OCI-LY3 (cell line): ENCODE measurements around the gene FAM135A.

ENCODE experiments used
- H2AFZ ChIP-seq: fragments of 200-600, 300-600 bp; shearing (Covaris generic); 2 replicates; pipeline ENCODE4 v1.6.0; 2014; ENCODE audit warnings: antibody characterized with exemption, low read depth, low read length
- H3K27ac ChIP-seq: fragments of 200-600, 300-600 bp; sonication (generic); 2 replicates; pipeline ENCODE4 v1.5.1; 2014; ENCODE audit warnings: mild to moderate bottlenecking, low read length, moderate library complexity, mixed read lengths
- H3K27me3 ChIP-seq: fragments of 200-600, 300-600 bp; sonication (generic); 2 replicates; pipeline ENCODE4 v1.6.1; 2014; ENCODE audit warnings: low read depth, low read length, mixed read lengths
- H3K36me3 ChIP-seq: fragments of 200-600, 300-600 bp; sonication (generic); replicated peaks from 2 replicates; pipeline ENCODE3; 2014; ENCODE audit warnings: low read depth, low read length, mixed read lengths
- H3K4me1 ChIP-seq: fragments of 300-600, 200-600 bp; sonication (generic); 2 replicates; pipeline ENCODE4 v1.6.1; 2014; ENCODE audit warnings: low read length, mixed read lengths
- H3K4me2 ChIP-seq: fragments of 200-600, 300-600 bp; sonication (generic); 2 replicates; pipeline ENCODE4 v1.6.1; 2014; ENCODE audit warnings: low read length, mixed read lengths
- H3K4me3 ChIP-seq: fragments of 300-600, 200-600 bp; sonication (generic); 2 replicates; pipeline ENCODE4 v1.5.1; 2014; ENCODE audit warnings: antibody characterized with exemption, mild to moderate bottlenecking, low read length, moderate library complexity
- H3K79me2 ChIP-seq: fragments of 300-600, 200-600 bp; shearing (Covaris generic); 2 replicates; pipeline ENCODE4 v1.6.1; 2014; ENCODE audit warnings: mild to moderate bottlenecking, low read length, mixed read lengths
- H3K9ac ChIP-seq: fragments of 300-600, 200-600 bp; shearing (Covaris generic); 2 replicates; pipeline ENCODE4 v1.6.0; 2014; ENCODE audit warnings: mild to moderate bottlenecking, low read length, moderate library complexity
- H3K9me3 ChIP-seq: fragments of 200-600, 300-600 bp; shearing (Covaris generic); 2 replicates; pipeline ENCODE4 v1.6.1; 2014; ENCODE audit warnings: low read length, mixed read lengths; ENCODE audit not compliant: insufficient read depth
- H4K20me1 ChIP-seq: fragments of 200-600, 300-600 bp; sonication (generic); 2 replicates; pipeline ENCODE4 v1.6.1; 2016; ENCODE audit warnings: low read length, mixed read lengths; ENCODE audit not compliant: insufficient read depth
- CTCF ChIP-seq: fragments of 200-600, 300-600 bp; sonication (generic); IDR thresholded peaks from 2 replicates; pipeline ENCODE4 v1.5.1; 2014; ENCODE audit warnings: antibody characterized with exemption, low read length, low read depth
- EZH2phosphoT487 ChIP-seq: fragments of 200-600 bp; shearing (Covaris generic); IDR thresholded peaks from 2 replicates; pipeline ENCODE4 v1.6.1; 2018; ENCODE audit warnings: antibody characterized with exemption, mixed run types, low read depth

FAM135A gene

GRCh38 chr6:70414813-70415212 is 1.5 kb downstream of the FAM135A start:
- H3K4me3 ChIP-seq: peak overlapping the region; percentile 82
- H3K27ac ChIP-seq: 0 out of 2 replicates have a peak overlapping the region, but pooled peaks have one; percentile 6
- no peak overlapping the region for H2AFZ ChIP-seq

GRCh38 chr6:70415247-70415646 is 1.9 kb downstream of the FAM135A start:
- H3K9ac ChIP-seq: peak overlapping the region; percentile 80; the same call in 1 of the 2 replicates
- H3K4me1 ChIP-seq: peaks cover 22% of the 10 kb centered on the region
- H3K79me2 ChIP-seq: peaks cover 69% of the 10 kb centered on the region
- H3K4me3 ChIP-seq: peak overlapping the region; percentile 82
- no peaks in the 10 kb centered on the region for H3K9me3 ChIP-seq
- TF ChIP-seq EZH2phosphoT487: no peak
- TF ChIP-seq CTCF: no peak
- no peak overlapping the region for H2AFZ ChIP-seq
- H3K36me3 ChIP-seq: peaks cover 25% of the 10 kb centered on the region
- 0 out of 2 replicates have a peak, but pooled peaks cover 17% of the 10 kb centered on the region for H4K20me1 ChIP-seq
- 0 out of 2 replicates have a peak overlapping the region, but pooled peaks have one; percentile 6 for H3K27ac ChIP-seq
- no peaks in the 10 kb centered on the region for H3K27me3 ChIP-seq
- peak overlapping the region; percentile 70 for H3K4me2 ChIP-seq

More at GRCh38 chr6:70414813-70415212, 1.5 kb downstream of the FAM135A start:
- peaks cover 21% of the 10 kb centered on the region for H3K36me3 ChIP-seq
- peaks cover 18% of the 10 kb centered on the region for H3K4me1 ChIP-seq
- H3K79me2 ChIP-seq: peaks cover 65% of the 10 kb centered on the region
- H4K20me1 ChIP-seq: 0 out of 2 replicates have a peak, but pooled peaks cover 12% of the 10 kb centered on the region
- H3K4me2 ChIP-seq: peak overlapping the region; percentile 70
- TF ChIP-seq EZH2phosphoT487 (no peak), CTCF (no peak)
- peak overlapping the region; percentile 80 for H3K9ac ChIP-seq
- no peaks in the 10 kb centered on the region for H3K27me3 ChIP-seq
- no peaks in the 10 kb centered on the region for H3K9me3 ChIP-seq

GRCh38 chr6:70415660-70416059 is 2.4 kb downstream of the FAM135A start:
- 0 out of 2 replicates have a peak, but pooled peaks cover 18% of the 10 kb centered on the region for H4K20me1 ChIP-seq
- H3K4me2 ChIP-seq: peak overlapping the region; percentile 70
- no peak for TF ChIP-seq EZH2phosphoT487
- no peak for TF ChIP-seq CTCF
- H3K4me3 ChIP-seq: peak overlapping the region; percentile 82
- H2AFZ ChIP-seq: no peak overlapping the region
- H3K4me1 ChIP-seq: peaks cover 24% of the 10 kb centered on the region
- peaks cover 74% of the 10 kb centered on the region for H3K79me2 ChIP-seq
- no peaks in the 10 kb centered on the region for H3K27me3 ChIP-seq
- H3K9ac ChIP-seq: no peak overlapping the region; the same call in 1 of the 2 replicates
- no peak overlapping the region for H3K27ac ChIP-seq
- peaks cover 27% of the 10 kb centered on the region for H3K36me3 ChIP-seq
- no peaks in the 10 kb centered on the region for H3K9me3 ChIP-seq

DNA sequence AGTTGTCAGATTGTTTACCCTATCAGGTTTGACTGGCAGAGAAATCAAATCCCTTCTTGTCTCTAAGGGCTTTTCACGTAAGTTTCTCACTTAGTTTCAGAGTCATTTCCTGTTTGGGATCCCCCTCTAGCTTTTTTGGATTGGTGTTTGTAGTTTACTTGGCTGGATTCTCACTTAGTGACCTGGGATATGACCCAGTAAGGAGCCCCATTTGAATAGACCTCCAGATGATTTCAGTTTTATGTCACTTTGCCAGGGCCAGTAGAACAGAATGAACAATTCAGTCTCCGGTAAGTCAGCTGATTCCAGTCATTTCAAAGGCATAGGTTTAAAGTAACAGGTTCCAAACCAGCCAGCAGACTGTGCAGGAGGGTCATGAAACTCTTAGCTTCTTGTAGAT is 8.2 kb downstream of the FAM135A start:
- no peak overlapping the region for H3K9ac ChIP-seq
- H2AFZ ChIP-seq: no peak overlapping the region
- 0 out of 2 replicates have a peak overlapping the region, but pooled peaks have one; percentile 0 for H3K4me2 ChIP-seq
- peaks cover 55% of the 10 kb centered on the region for H3K36me3 ChIP-seq
- H4K20me1 ChIP-seq: peaks cover 15% of the 10 kb centered on the region
- H3K4me3 ChIP-seq: no peak overlapping the region
- H3K4me1 ChIP-seq: peaks cover 17% of the 10 kb centered on the region
- H3K27me3 ChIP-seq: no peaks in the 10 kb centered on the region
- H3K27ac ChIP-seq: 0 out of 2 replicates have a peak overlapping the region, but pooled peaks have one; percentile 1
- TF ChIP-seq CTCF: no peak
- TF ChIP-seq EZH2phosphoT487: no peak
- H3K79me2 ChIP-seq: peaks cover 90% of the 10 kb centered on the region
- no peaks in the 10 kb centered on the region for H3K9me3 ChIP-seq
